A549 (cell line): ENCODE data around the gene ADTRP.

Experiments used
- CTCF ChIP-seq: fragments of >200 bp; sonication (Bioruptor Twin); formaldehyde crosslinking; IDR thresholded peaks from 3 replicates; pipeline ENCODE4 v1.5.1; 2016
- POLR2A ChIP-seq: IDR thresholded peaks from 2 replicates; pipeline ENCODE4 v1.6.1; 2012; ENCODE audit warnings: mild to moderate bottlenecking, low read length
- TF ChIP-seq, protein P1 (sequence below): IDR thresholded peaks from 2 replicates; pipeline ENCODE4 v1.6.1; 2012; ENCODE audit warnings: low read depth, borderline replicate concordance

- TF ChIP-seq, protein P1, sequence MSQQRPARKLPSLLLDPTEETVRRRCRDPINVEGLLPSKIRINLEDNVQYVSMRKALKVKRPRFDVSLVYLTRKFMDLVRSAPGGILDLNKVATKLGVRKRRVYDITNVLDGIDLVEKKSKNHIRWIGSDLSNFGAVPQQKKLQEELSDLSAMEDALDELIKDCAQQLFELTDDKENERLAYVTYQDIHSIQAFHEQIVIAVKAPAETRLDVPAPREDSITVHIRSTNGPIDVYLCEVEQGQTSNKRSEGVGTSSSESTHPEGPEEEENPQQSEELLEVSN, result no peak
- TF ChIP-seq CTCF (no peak), POLR2A (no peak)
Observed at GRCh38 chr6:11769244-11769643, 9.4 kb downstream of the ADTRP start.
